Measurements from ENCODE around the gene ISL1.

GRCh38 chr5:51375084-51375483 is 8.2 kb upstream of the ISL1 start:
- TF ChIP-seq POLR2AphosphoS5 (IDR thresholded peaks at IDR 0.05; ENCODE audit: low read depth, low read length), result no peak
- TF ChIP-seq, protein P1, sequence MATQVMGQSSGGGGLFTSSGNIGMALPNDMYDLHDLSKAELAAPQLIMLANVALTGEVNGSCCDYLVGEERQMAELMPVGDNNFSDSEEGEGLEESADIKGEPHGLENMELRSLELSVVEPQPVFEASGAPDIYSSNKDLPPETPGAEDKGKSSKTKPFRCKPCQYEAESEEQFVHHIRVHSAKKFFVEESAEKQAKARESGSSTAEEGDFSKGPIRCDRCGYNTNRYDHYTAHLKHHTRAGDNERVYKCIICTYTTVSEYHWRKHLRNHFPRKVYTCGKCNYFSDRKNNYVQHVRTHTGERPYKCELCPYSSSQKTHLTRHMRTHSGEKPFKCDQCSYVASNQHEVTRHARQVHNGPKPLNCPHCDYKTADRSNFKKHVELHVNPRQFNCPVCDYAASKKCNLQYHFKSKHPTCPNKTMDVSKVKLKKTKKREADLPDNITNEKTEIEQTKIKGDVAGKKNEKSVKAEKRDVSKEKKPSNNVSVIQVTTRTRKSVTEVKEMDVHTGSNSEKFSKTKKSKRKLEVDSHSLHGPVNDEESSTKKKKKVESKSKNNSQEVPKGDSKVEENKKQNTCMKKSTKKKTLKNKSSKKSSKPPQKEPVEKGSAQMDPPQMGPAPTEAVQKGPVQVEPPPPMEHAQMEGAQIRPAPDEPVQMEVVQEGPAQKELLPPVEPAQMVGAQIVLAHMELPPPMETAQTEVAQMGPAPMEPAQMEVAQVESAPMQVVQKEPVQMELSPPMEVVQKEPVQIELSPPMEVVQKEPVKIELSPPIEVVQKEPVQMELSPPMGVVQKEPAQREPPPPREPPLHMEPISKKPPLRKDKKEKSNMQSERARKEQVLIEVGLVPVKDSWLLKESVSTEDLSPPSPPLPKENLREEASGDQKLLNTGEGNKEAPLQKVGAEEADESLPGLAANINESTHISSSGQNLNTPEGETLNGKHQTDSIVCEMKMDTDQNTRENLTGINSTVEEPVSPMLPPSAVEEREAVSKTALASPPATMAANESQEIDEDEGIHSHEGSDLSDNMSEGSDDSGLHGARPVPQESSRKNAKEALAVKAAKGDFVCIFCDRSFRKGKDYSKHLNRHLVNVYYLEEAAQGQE (IDR thresholded peaks at IDR 0.05; ENCODE audit: insufficient read depth in 1 of 2, low read depth in 2 of 2, low read length in 2 of 2), result no peak
- TF ChIP-seq TAF1 (IDR thresholded peaks at IDR 0.05; ENCODE audit: borderline replicate concordance, insufficient read depth, low read length), result no peak
- TF ChIP-seq SIN3A (IDR thresholded peaks at IDR 0.05; ENCODE audit: borderline replicate concordance, insufficient read depth, low read length), result no peak
